Stomach (tissue), 9 donors: ENCODE measurements around the gene C22orf31. TPM values are rescaled to one million over a fixed set of nuclear protein-coding genes. Genes with fewer than 3 reads are reported as not detected.

Source experiments
- DNase-seq, 2 donors: peaks; one replicate each; pipeline versions ENCODE4 v3.0.0 to v3.0.0-alpha.2; 2013 to 2019
- H3K27ac ChIP-seq, 5 donors: fragments of 200-600 bp in 4 of 5; sonication (generic) in 4 of 5; one replicate each; pipeline ENCODE4 v1.5.1; 2013 to 2019; ENCODE audit warnings: mild to moderate bottlenecking in 1 of 5, moderate library complexity in 1 of 5
- H3K27me3 ChIP-seq, 3 donors: fragments of 200-600 bp; sonication (generic); one replicate each; pipeline ENCODE4 v1.5.1; 2017 to 2019; ENCODE audit warnings: mixed run types in 1 of 3
- H3K36me3 ChIP-seq, 4 donors: fragments of 200-600 bp; sonication (generic); 1 replicate in 3 of 4; 2 replicates in 1 of 4; pipeline ENCODE4 v1.5.1; 2016 to 2019
- H3K4me1 ChIP-seq, 4 donors: fragments of 200-600 bp; sonication (generic); one replicate each; pipeline ENCODE4 v1.5.1; 2016 to 2019
- H3K4me3 ChIP-seq, 4 donors: fragments of 200-600 bp; sonication (generic) in 3 of 4; one replicate each; pipeline ENCODE4 v1.5.1; 2016 to 2019; ENCODE audit warnings: mild to moderate bottlenecking in 1 of 4
- H3K9me3 ChIP-seq, 4 donors: fragments of 200-600 bp; sonication (generic); one replicate each; pipeline ENCODE4 v1.5.1; 2016 to 2019
- CTCF ChIP-seq, 7 experiments: fragments of 450-650 bp in 4 of 7; fragments of 200-600 bp in 3 of 7; sonication (generic) in 3 of 7; IDR thresholded peaks; one replicate each; pipeline ENCODE4 v1.5.1; 2016 to 2019; ENCODE audit warnings: antibody characterized with exemption in 7 of 7, control low read depth in 2 of 7, mild to moderate bottlenecking in 1 of 7
- EP300 ChIP-seq: sonication (generic); formaldehyde crosslinking; IDR thresholded peaks from one replicate; pipeline ENCODE4 v1.6.1; 2017; ENCODE audit warnings: antibody characterized with exemption
- POLR2A ChIP-seq, 4 donors: fragments of 450-650 bp; IDR thresholded peaks; one replicate each; pipeline ENCODE4 v1.6.1; 2016; ENCODE audit warnings: antibody characterized with exemption in 4 of 4, control low read depth in 2 of 4, mild to moderate bottlenecking in 1 of 4, moderate library complexity in 1 of 4
- POLR2AphosphoS5 ChIP-seq, 3 donors: sonication (generic); formaldehyde crosslinking; IDR thresholded peaks; one replicate each; pipeline ENCODE4 v1.6.1; 2016; ENCODE audit warnings: antibody characterized with exemption in 3 of 3
- WGBS, 5 donors: extraction: QIAGEN DNeasy Blood & Tissue Kit in 3 of 5; methylation state at CpG; one replicate each; pipeline versions ENCODE4 v1.1.5 to v1.1.7; 2013 to 2018; 5-methylcytosine and 5-hydroxymethylcytosine counted together
- intact Hi-C: fragments of 100-400 bp; cut with DNase I; formaldehyde crosslinking; loops from one replicate; pipeline ENCODE4 v1.15.1; 2023; ENCODE audit warnings: low total_unique reads
- polyA plus RNA-seq, 3 donors: library from polyadenylated mRNA; stranded (reverse); fragments of 200-250 nt; gene quantifications; one replicate each; pipeline ENCODE4 v1.2.3, GENCODE V29; 2013
- total RNA-seq, 5 donors: library from RNA; depleted of rRNA; stranded (reverse); fragments of >200 nt; gene quantifications; one replicate each; pipeline versions ENCODE4 v1.1.0 to v1.2.3, GENCODE V29; 2014 to 2016
- donor health status: healthy with polysubstance abuse.
- donor health status: Bipolar disorder and iron deficiency.
- donor health status: healthy.

The C22orf31 gene
- total and polyA plus RNA-seq, 8 donors = 0.55 TPM; not detected in 7

GRCh38 chr22:29056472-29056871, 5.2 kb downstream of the C22orf31 start:
- intact Hi-C loops = no loop called here
- H3K4me1 ChIP-seq = no peaks in the 10 kb centered on the region
- H3K36me3 ChIP-seq = no peaks in the 10 kb centered on the region
- 92 to 99% (median 95%) methylated on average over 3 of the region's 3 CpGs for WGBS, 5 donors
- TF ChIP-seq POLR2A (IDR thresholded peaks at IDR 0.05) (no peak), POLR2AphosphoS5 (IDR thresholded peaks at IDR 0.05) (no peak), EP300 (no peak), CTCF (IDR thresholded peaks at IDR 0.05) (no peak)
- H3K27me3 ChIP-seq = no peaks in the 10 kb centered on the region
- H3K9me3 ChIP-seq = no peaks in the 10 kb centered on the region
- no peak overlapping the region for H3K4me3 ChIP-seq
- no peak for DNase-seq
- no peak overlapping the region for H3K27ac ChIP-seq

DNA sequence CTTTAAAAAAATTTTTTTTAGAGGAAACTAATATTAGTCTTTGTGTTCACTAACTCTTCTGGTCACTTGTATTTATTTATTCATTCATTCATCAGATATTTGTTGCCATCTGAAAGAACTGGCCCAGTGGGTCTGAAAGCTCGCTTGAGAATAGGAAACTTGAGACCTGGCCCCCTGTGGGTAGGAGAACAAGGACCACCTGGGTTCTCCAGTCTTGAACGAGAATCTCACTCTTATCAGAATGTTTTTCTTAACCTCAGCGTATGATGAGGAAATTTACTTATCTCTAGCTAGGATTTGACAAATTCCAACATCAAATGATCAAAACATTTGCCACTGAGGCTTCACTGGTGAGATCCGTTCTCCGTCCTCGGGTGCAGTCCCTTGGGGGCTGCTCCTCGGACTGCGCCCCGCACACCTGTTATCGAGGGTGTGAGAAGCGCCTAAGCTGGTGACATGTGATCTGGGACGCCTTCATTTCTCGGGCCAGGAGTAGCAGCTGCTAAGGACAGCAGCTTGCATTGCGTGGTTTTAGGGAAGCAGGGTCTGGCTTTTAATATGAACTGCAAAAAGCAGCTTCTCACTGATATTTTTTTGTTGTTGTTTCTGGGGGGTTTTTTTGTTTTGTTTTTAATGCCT, 6.3 kb downstream of the C22orf31 start:
- whole genome bisulfite sequencing, 5 donors = 73 to 76% (median 75%) methylated on average over 14 of the region's 14 CpGs
- intact Hi-C loops = no loop called here

DNA sequence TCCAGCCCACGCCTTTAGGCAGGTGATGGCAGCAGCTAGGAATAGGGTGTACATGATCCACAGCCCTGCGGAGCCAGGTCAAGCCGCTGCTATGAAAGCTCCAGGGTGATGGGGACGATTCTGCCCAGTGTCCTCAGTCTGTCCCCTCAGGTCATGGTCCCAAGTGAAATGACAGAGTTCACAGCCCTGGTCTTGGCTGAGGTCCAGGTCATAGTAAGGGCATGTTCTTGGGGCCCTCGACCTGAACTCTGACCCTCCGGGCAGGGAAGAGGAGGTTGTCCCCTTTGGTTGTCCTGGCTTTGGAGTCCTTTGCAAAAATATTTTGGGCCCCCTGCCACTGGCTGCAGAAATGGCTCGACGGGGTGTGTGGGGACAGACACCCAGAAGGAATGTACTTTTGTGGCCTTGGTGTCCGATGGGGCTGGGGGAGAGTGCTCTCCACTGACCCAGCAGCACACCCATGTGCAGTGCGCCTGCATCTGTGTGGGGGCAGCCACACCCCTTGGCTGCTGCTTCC, 7.3 kb downstream of the C22orf31 start:
- Histone ChIP-seq H3K27ac (no peak overlapping the region), H3K4me1 (peaks cover 0 to 3% (median 1%) of the 10 kb centered on the region in 4 donors), H3K27me3 (no peaks in the 10 kb centered on the region), H3K36me3 (peaks cover 13 to 20% (median 17%) of the 10 kb centered on the region in 4 donors), H3K9me3 (no peaks in the 10 kb centered on the region), H3K4me3 (no peak overlapping the region)
- intact Hi-C loops = no loop called here
- TF ChIP-seq EP300 = no peak
- TF ChIP-seq POLR2AphosphoS5 (IDR thresholded peaks at IDR 0.05) = no peak
- no peak for TF ChIP-seq CTCF (IDR thresholded peaks at IDR 0.05)
- no peak for TF ChIP-seq POLR2A (IDR thresholded peaks at IDR 0.05)
- DNase-seq = no peak
- WGBS, 5 donors = 79 to 87% (median 85%) methylated on average over 9 to 10 of the region's 10 CpGs

More for the DNA sequence above, 6.3 kb downstream of the C22orf31 start:
- Histone ChIP-seq H3K4me3 (no peak overlapping the region), H3K27me3 (no peaks in the 10 kb centered on the region), H3K4me1 (no peaks in the 10 kb centered on the region), H3K27ac (no peak overlapping the region), H3K36me3 (peaks cover 3 to 10% (median 7%) of the 10 kb centered on the region in 4 donors), H3K9me3 (no peaks in the 10 kb centered on the region)
- no peak for TF ChIP-seq POLR2AphosphoS5 (IDR thresholded peaks at IDR 0.05)
- TF ChIP-seq POLR2A (IDR thresholded peaks at IDR 0.05) = no peak
- TF ChIP-seq CTCF (IDR thresholded peaks at IDR 0.05) = no peak
- TF ChIP-seq EP300 = no peak
- no peak for DNase-seq

- no peak for TF ChIP-seq EP300
- TF ChIP-seq POLR2A (IDR thresholded peaks at IDR 0.05) = no peak
- no peak for TF ChIP-seq CTCF (IDR thresholded peaks at IDR 0.05)
- no peak for TF ChIP-seq POLR2AphosphoS5 (IDR thresholded peaks at IDR 0.05)
- Histone ChIP-seq H3K36me3 (peaks cover 16 to 32% (median 28%) of the 10 kb centered on the region in 4 donors), H3K27ac (no peak overlapping the region), H3K27me3 (no peaks in the 10 kb centered on the region), H3K4me1 (peaks cover 0 to 4% (median 2%) of the 10 kb centered on the region in 4 donors), H3K4me3 (no peak overlapping the region), H3K9me3 (no peaks in the 10 kb centered on the region)
- intact Hi-C loops = no loop called here
- no peak for DNase-seq
- WGBS, 5 donors = 91 to 96% (median 94%) methylated on average over 8 of the region's 8 CpGs
Observed at GRCh38 chr22:29053048-29053702, 8.5 kb downstream of the C22orf31 start.
